ENCODE measurements around the gene PARVA. TPM values are rescaled to one million over a fixed set of nuclear protein-coding genes. Genes with fewer than 3 reads are reported as not detected.
A peak's percentile ranks its signal among the peaks of the same experiment; 100 is the strongest.

The PARVA gene
- total and polyA plus RNA-seq, 2 donors from 2014 or later: 25.1 to 80.3 TPM

DNA sequence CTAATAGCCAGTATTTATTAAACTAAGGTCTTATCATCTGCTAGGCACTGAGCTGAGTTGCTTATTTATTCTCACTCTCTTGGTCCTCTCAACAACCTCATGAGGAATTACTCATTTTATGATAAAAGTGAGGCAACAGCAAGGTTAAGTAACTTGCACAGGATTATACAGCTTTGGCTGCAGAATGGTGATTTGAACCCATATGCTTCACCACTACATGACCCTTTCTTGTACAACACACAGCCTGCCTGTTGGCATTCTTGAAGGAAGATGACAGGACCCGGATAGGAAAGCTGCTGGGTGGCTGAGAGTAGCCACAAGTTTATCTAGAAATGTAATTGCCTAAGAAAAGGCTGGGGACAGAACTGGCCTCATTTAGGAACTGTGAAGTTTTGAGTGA lies 5.3 kb upstream of the PARVA start:
- Histone ChIP-seq H3K27ac (ENCODE audit: low read depth in 2 of 2, low read length in 2 of 2) (no peak overlapping the region), H3K9ac (ENCODE audit: low read length in 3 of 3) (no peak overlapping the region), H3K4me3 (ENCODE audit: low read length in 3 of 3) (no peak overlapping the region), H3K27me3 (ENCODE audit: control insufficient read depth, insufficient read depth, low read length) (no peaks in the 10 kb centered on the region), H3K9me3 (ENCODE audit: control insufficient read depth in 2 of 3, insufficient read depth in 1 of 3, low read length in 3 of 3) (no peaks in the 10 kb centered on the region), H3K4me1 (ENCODE audit: control insufficient read depth in 2 of 3, insufficient read depth in 2 of 3, low read depth in 1 of 3, low read length in 3 of 3) (peaks cover 0 to 4% (median 3%) of the 10 kb centered on the region in 3 donors), H3K36me3 (ENCODE audit: control insufficient read depth in 2 of 3, insufficient read depth in 3 of 3, low read length in 3 of 3) (no peaks in the 10 kb centered on the region)
- no peak for FAIRE-seq
- DNase-seq: no peak
- TF ChIP-seq CTCF (IDR thresholded peaks at IDR 0.05; ENCODE audit: borderline replicate concordance, extremely low read depth, insufficient read depth): no peak
- intact Hi-C loops (cut with DNase I): no loop called here

- Histone ChIP-seq H3K27ac (ENCODE audit: low read depth in 2 of 2, low read length in 2 of 2) (no peak overlapping the region), H3K27me3 (ENCODE audit: control insufficient read depth, insufficient read depth, low read length) (no peaks in the 10 kb centered on the region), H3K36me3 (ENCODE audit: control insufficient read depth in 2 of 3, insufficient read depth in 3 of 3, low read length in 3 of 3) (no peaks in the 10 kb centered on the region), H3K4me1 (ENCODE audit: control insufficient read depth in 2 of 3, insufficient read depth in 2 of 3, low read depth in 1 of 3, low read length in 3 of 3) (peaks cover 0 to 9% (median 7%) of the 10 kb centered on the region in 3 donors), H3K4me3 (ENCODE audit: low read length in 3 of 3) (no peak overlapping the region), H3K9ac (ENCODE audit: low read length in 3 of 3) (no peak overlapping the region), H3K9me3 (ENCODE audit: control insufficient read depth in 2 of 3, insufficient read depth in 1 of 3, low read length in 3 of 3) (no peaks in the 10 kb centered on the region)
- TF ChIP-seq CTCF (IDR thresholded peaks at IDR 0.05; ENCODE audit: borderline replicate concordance, extremely low read depth, insufficient read depth): no peak
- DNase-seq: peak in 1 of 5 donors; percentile 33
- FAIRE-seq: no peak
- intact Hi-C loops (cut with DNase I): no loop called here
These were observed 1.7 kb upstream of the PARVA start for GRCh38 chr11:12375720-12376119.

DNA sequence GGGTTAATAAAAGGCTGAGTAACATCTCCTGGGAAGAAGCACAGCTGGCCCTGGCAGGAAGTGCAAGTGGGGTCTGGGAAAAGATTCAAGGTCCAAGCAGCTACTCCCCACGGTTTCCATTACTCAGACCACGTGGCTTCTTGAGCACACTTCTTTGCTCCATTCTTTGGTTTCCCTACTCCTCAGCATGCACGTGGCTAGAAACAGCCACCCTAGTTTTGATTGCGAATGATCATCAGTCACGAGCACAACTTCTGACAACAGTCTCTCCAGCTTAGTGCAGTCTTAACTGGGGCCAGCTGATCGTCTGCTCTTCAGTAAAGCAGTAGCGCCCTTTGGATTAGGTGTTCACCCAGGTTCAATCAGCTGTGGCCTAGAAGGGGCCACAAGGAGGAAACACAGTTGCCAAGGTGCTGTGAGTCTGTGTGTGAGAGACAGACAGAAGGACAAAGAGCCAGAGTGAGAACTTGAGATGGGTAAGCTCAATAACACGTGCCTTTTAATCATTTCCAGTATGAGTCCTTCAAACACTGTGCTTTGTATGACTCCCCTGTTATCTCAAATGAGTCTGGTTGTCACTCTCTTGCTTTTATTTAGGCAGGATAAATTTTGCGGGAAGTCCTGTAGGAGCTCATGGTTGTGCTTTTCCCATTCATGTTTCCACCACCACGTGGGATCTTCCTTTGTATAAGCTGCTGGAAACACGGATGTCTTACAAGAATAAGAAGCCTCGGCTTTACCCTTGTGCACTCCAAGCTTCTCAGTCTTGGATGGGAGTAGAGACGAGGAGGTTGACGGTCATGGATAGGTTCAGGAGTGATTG lies 901 bp upstream of the PARVA start:
- H3K4me3 ChIP-seq (ENCODE audit: low read length in 3 of 3): peak overlapping the region; percentile 28 to 69 (median 52)
- H3K27ac ChIP-seq (ENCODE audit: low read depth in 2 of 2, low read length in 2 of 2): peak overlapping the region; percentile 91 to 92
- no peaks in the 10 kb centered on the region for H3K9me3 ChIP-seq (ENCODE audit: control insufficient read depth in 2 of 3, insufficient read depth in 1 of 3, low read length in 3 of 3)
- no peaks in the 10 kb centered on the region for H3K27me3 ChIP-seq (ENCODE audit: control insufficient read depth, insufficient read depth, low read length)
- DNase-seq (peak in 3 of 5 donors; percentile 50 to 85 (median 83)), FAIRE-seq (no peak)
- intact Hi-C loops (cut with DNase I): no loop called here
- H3K9ac ChIP-seq (ENCODE audit: low read length in 3 of 3): peak overlapping the region in 1 of 3 donors; percentile 70
- H3K4me1 ChIP-seq (ENCODE audit: control insufficient read depth in 2 of 3, insufficient read depth in 2 of 3, low read depth in 1 of 3, low read length in 3 of 3): peaks cover 0 to 9% (median 7%) of the 10 kb centered on the region in 3 donors
- peaks cover 0 to under 1% (median 0%) of the 10 kb centered on the region in 3 donors for H3K36me3 ChIP-seq (ENCODE audit: control insufficient read depth in 2 of 3, insufficient read depth in 3 of 3, low read length in 3 of 3)
- TF ChIP-seq CTCF (IDR thresholded peaks at IDR 0.05; ENCODE audit: borderline replicate concordance, extremely low read depth, insufficient read depth): no peak

All from kidney (tissue), 14 donors.